HCT116 (cell line): ENCODE results near the gene RIMS1. TPM values are rescaled to one million over a fixed set of nuclear protein-coding genes. Genes with fewer than 3 reads are reported as not detected.

ENCODE experiments used
- ATAC-seq: fragments of 200-7000 bp; cut with Tn5 transposase; 2 replicates; pipeline ENCODE4 v1.9.1; 2020; ENCODE audit warnings: mild to moderate bottlenecking, moderate library complexity
- BruUV-seq: library from RNA; stranded (reverse); fragments of 400-500 nt; replicated peaks from 2 replicates; lab custom pipeline; 2021; lab: Mats Ljungman, UMichigan
- CTCF ChIA-PET: fragments of 300-600 bp; sonication (Branson Sonifier 250); formaldehyde crosslinking; loops from one replicate; lab custom pipeline; 2021; ENCODE audit warnings: antibody characterized with exemption; lab: Charles Lee
- POLR2A ChIA-PET: fragments of 300-600, 350-600 bp; sonication (Branson Sonifier 250); formaldehyde crosslinking; loops from one replicate; lab custom pipeline; 2021; ENCODE audit warnings: antibody characterized with exemption; lab: Charles Lee
- RAD21 ChIA-PET, 2 experiments: fragments of 300-600 bp; sonication (Branson Sonifier 250); formaldehyde crosslinking; loops; one replicate each; lab custom pipeline; 2023; ENCODE audit warnings: low total read pairs in 2 of 2; ENCODE audit not compliant: uncharacterized antibody in 2 of 2, unreplicated experiment in 2 of 2, low non-redundant PET in 1 of 2; lab: Charles Lee
- DNase-seq: peaks from one replicate; pipeline ENCODE4 v3.0.0-alpha.2; 2010; ENCODE audit warnings: low read depth, low spot score
- H2AFZ ChIP-seq: fragments of 200-600 bp; shearing (Covaris generic), sonication (generic); 2 replicates; pipeline ENCODE4 v1.6.1; 2017; ENCODE audit warnings: low read depth, mixed run types, mixed read lengths, antibody characterized with exemption, low read length; ENCODE audit not compliant: poor library complexity, severe bottlenecking
- H3K27ac ChIP-seq: 2 replicates; pipeline ENCODE4 v1.5.1; 2012; ENCODE audit warnings: low read depth, low read length
- H3K27me3 ChIP-seq: fragments of 200-600 bp; sonication (generic); 2 replicates; pipeline ENCODE4 v1.6.1; 2016; ENCODE audit warnings: mixed run types, low read length, mixed read lengths; ENCODE audit not compliant: insufficient read depth
- H3K36me3 ChIP-seq, 2 experiments: fragments of 200-500 bp in 1 of 2; fragments of 200-600 bp in 1 of 2; sonication (Bioruptor generic) in 1 of 2; sonication (generic) in 1 of 2; 2 replicates each; pipeline versions ENCODE4 v1.5.1 to v1.6.1; 2014 to 2016; ENCODE audit warnings: low read length in 2 of 2, inconsistent platforms in 1 of 2, mixed read lengths in 1 of 2, mixed run types in 1 of 2; ENCODE audit not compliant: insufficient read depth in 2 of 2, control insufficient read depth in 1 of 2
- H3K4me1 ChIP-seq, 2 experiments: fragments of 200-600 bp in 1 of 2; sonication (generic) in 1 of 2; 2 replicates each; pipeline versions ENCODE4 v1.5.1 to v1.6.1; 2012 to 2017; ENCODE audit warnings: low read length in 2 of 2, inconsistent platforms in 1 of 2, mild to moderate bottlenecking in 1 of 2, mixed read lengths in 1 of 2, mixed run types in 1 of 2, moderate library complexity in 1 of 2; ENCODE audit not compliant: insufficient read depth in 2 of 2, control insufficient read depth in 1 of 2
- H3K4me2 ChIP-seq: fragments of 200-600 bp; sonication (generic); 2 replicates; pipeline ENCODE4 v1.6.1; 2017; ENCODE audit warnings: mixed run types, low read length, mixed read lengths
- H3K4me3 ChIP-seq, 2 experiments: fragments of 200-600 bp in 1 of 2; sonication (generic) in 1 of 2; replicated peaks in 1 of 2; 2 replicates each; pipeline ENCODE4 v1.5.1; 2011 to 2016; ENCODE audit warnings: low read length in 2 of 2, control low read depth in 1 of 2, low read depth in 1 of 2, mild to moderate bottlenecking in 1 of 2, mixed read lengths in 1 of 2, mixed run types in 1 of 2
- H3K79me2 ChIP-seq: fragments of 200-600 bp; sonication (generic); 2 replicates; pipeline ENCODE4 v1.6.1; 2017; ENCODE audit warnings: mild to moderate bottlenecking, mixed run types, low read length, moderate library complexity, mixed read lengths; ENCODE audit not compliant: insufficient read depth
- H3K9ac ChIP-seq: fragments of 200-600 bp; sonication (generic); 2 replicates; pipeline ENCODE4 v1.6.1; 2016; ENCODE audit warnings: low read length, mixed read lengths
- H3K9me2 ChIP-seq: fragments of 200-600 bp; sonication (generic), shearing (Covaris generic); 2 replicates; pipeline ENCODE4 v1.6.1; 2017; ENCODE audit warnings: mixed run types, mild to moderate bottlenecking, moderate library complexity; ENCODE audit not compliant: insufficient read depth
- H3K9me3 ChIP-seq, 2 experiments: fragments of 200-500 bp in 1 of 2; fragments of 200-600 bp in 1 of 2; sonication (Bioruptor generic) in 1 of 2; sonication (generic) in 1 of 2; 2 replicates each; pipeline ENCODE4 v1.6.1; 2014 to 2017; ENCODE audit warnings: low read length in 2 of 2, mixed read lengths in 2 of 2, inconsistent platforms in 1 of 2, low read depth in 1 of 2, mild to moderate bottlenecking in 1 of 2, mixed run types in 1 of 2, moderate library complexity in 1 of 2; ENCODE audit not compliant: control insufficient read depth in 1 of 2, insufficient read depth in 1 of 2
- H4K20me1 ChIP-seq: fragments of 200-600 bp; sonication (generic), shearing (Covaris generic); 2 replicates; pipeline ENCODE4 v1.6.1; 2017; ENCODE audit warnings: mixed run types, mild to moderate bottlenecking, moderate library complexity; ENCODE audit not compliant: insufficient read depth
- CBX3 ChIP-seq: IDR thresholded peaks from 2 replicates; pipeline ENCODE4 v1.6.1; 2012; ENCODE audit warnings: low read depth
- CEBPB ChIP-seq: IDR thresholded peaks from 2 replicates; pipeline ENCODE4 v1.6.1; 2012; ENCODE audit warnings: low read depth
- EGR1 ChIP-seq: IDR thresholded peaks from 2 replicates; pipeline ENCODE4 v1.6.1; 2012; ENCODE audit warnings: low read depth
- EZH2 ChIP-seq: fragments of 200-600 bp; sonication (generic); IDR thresholded peaks from 2 replicates; pipeline ENCODE4 v1.6.1; 2017; ENCODE audit warnings: antibody characterized with exemption, mixed run types
- EZH2phosphoT487 ChIP-seq: fragments of 200-600 bp; IDR thresholded peaks from 2 replicates; pipeline ENCODE4 v1.6.1; 2018; ENCODE audit warnings: antibody characterized with exemption, borderline replicate concordance
- FOSL1 ChIP-seq: IDR thresholded peaks from 2 replicates; pipeline ENCODE4 v1.6.1; 2012; ENCODE audit warnings: low read depth
- JUND ChIP-seq: IDR thresholded peaks from 2 replicates; pipeline ENCODE4 v1.6.1; 2012
- MAX ChIP-seq: IDR thresholded peaks from 2 replicates; pipeline ENCODE4 v1.6.1; 2012
- POLR2A ChIP-seq: IDR thresholded peaks from 2 replicates; pipeline ENCODE4 v1.7.0; 2011; ENCODE audit warnings: borderline replicate concordance; ENCODE audit not compliant: insufficient read depth, insufficient read length; ENCODE audit errors: extremely low read depth
- POLR2AphosphoS5 ChIP-seq: IDR thresholded peaks from 2 replicates; pipeline ENCODE4 v1.6.1; 2011; ENCODE audit warnings: mild to moderate bottlenecking, low read depth, low read length, moderate library complexity
- RAD21 ChIP-seq: IDR thresholded peaks from 2 replicates; pipeline ENCODE4 v1.6.1; 2012; ENCODE audit warnings: low read depth, mild to moderate bottlenecking
- REST ChIP-seq: IDR thresholded peaks from 2 replicates; pipeline ENCODE4 v1.6.1; 2012; ENCODE audit warnings: low read depth
- SIN3A ChIP-seq: IDR thresholded peaks from 2 replicates; pipeline ENCODE4 v1.6.1; 2012; ENCODE audit warnings: low read depth
- SP1 ChIP-seq: IDR thresholded peaks from 2 replicates; pipeline ENCODE4 v1.6.1; 2012; ENCODE audit warnings: low read depth
- TCF7L2 ChIP-seq: IDR thresholded peaks from 2 replicates; pipeline ENCODE4 v1.7.0; 2011; ENCODE audit warnings: borderline replicate concordance, inconsistent platforms; ENCODE audit not compliant: insufficient read depth, insufficient read length; ENCODE audit errors: extremely low read depth
- YY1 ChIP-seq: IDR thresholded peaks from 2 replicates; pipeline ENCODE4 v1.6.1; 2011; ENCODE audit warnings: low read length, low read depth, moderate library complexity, mild to moderate bottlenecking; ENCODE audit not compliant: insufficient replicate concordance; ENCODE audit errors: extremely low read depth
- ZFX ChIP-seq: fragments of 450-650 bp; IDR thresholded peaks from 2 replicates; pipeline ENCODE4 v1.6.1; 2017
- ZNF274 ChIP-seq: fragments of 200-500 bp; sonication (Bioruptor generic); IDR thresholded peaks from 2 replicates; pipeline ENCODE4 v1.6.1; 2014; ENCODE audit warnings: mild to moderate bottlenecking, low read depth, low read length, inconsistent platforms
- intact Hi-C: fragments of 100-400 bp; cut with micrococcal nuclease; formaldehyde crosslinking; loops from 2 replicates; pipeline ENCODE4 v1.10.0; 2022
- total RNA-seq: library from RNA; stranded (reverse); gene quantifications from one replicate; pipeline ENCODE4 v1.2.1, GENCODE V29; 2021; ENCODE audit not compliant: unreplicated experiment
- TF ChIP-seq, protein P1 (sequence below): IDR thresholded peaks from 2 replicates; pipeline ENCODE4 v1.6.1; 2011; ENCODE audit warnings: mild to moderate bottlenecking, low read length, moderate library complexity; ENCODE audit not compliant: insufficient replicate concordance; ENCODE audit errors: extremely low read depth
- TF ChIP-seq, protein P2 (sequence below), 3 experiments: fragments of 200-600 bp in 1 of 3; sonication (generic) in 1 of 3; IDR thresholded peaks in 2 of 3; conservative IDR thresholded peaks in 1 of 3; 2 replicates each; pipeline ENCODE4 v1.5.1; 2012 to 2017; ENCODE audit warnings: low read depth in 2 of 3, low read length in 2 of 3, antibody characterized with exemption in 1 of 3, borderline replicate concordance in 1 of 3, control low read depth in 1 of 3, mild to moderate bottlenecking in 1 of 3, mixed read lengths in 1 of 3, mixed run types in 1 of 3, moderate library complexity in 1 of 3; ENCODE audit not compliant: insufficient read depth in 1 of 3

Gene RIMS1
- total RNA-seq, 1 experiment from 2014 or later, result not detected

- H4K20me1 ChIP-seq, result no peaks in the 10 kb centered on the region
- DNase-seq (no peak), ATAC-seq (no peak)
- no TSS peak for BruUV-seq
- intact Hi-C loops, result no loop called here
- H2AFZ ChIP-seq, result no peak overlapping the region
- TF ChIP-seq SIN3A, result no peak
- no peak for TF ChIP-seq REST
- TF ChIP-seq ZFX, result no peak
- no peak for TF ChIP-seq SP1
- no peak for TF ChIP-seq EZH2
- no peak for TF ChIP-seq YY1
- no peak for TF ChIP-seq POLR2AphosphoS5
- no peak for TF ChIP-seq POLR2A
- no peak for TF ChIP-seq ZNF274
- no peak for TF ChIP-seq CBX3
- TF ChIP-seq EGR1, result no peak
- TF ChIP-seq RAD21, result no peak
- TF ChIP-seq FOSL1, result no peak
- TF ChIP-seq, protein P1, sequence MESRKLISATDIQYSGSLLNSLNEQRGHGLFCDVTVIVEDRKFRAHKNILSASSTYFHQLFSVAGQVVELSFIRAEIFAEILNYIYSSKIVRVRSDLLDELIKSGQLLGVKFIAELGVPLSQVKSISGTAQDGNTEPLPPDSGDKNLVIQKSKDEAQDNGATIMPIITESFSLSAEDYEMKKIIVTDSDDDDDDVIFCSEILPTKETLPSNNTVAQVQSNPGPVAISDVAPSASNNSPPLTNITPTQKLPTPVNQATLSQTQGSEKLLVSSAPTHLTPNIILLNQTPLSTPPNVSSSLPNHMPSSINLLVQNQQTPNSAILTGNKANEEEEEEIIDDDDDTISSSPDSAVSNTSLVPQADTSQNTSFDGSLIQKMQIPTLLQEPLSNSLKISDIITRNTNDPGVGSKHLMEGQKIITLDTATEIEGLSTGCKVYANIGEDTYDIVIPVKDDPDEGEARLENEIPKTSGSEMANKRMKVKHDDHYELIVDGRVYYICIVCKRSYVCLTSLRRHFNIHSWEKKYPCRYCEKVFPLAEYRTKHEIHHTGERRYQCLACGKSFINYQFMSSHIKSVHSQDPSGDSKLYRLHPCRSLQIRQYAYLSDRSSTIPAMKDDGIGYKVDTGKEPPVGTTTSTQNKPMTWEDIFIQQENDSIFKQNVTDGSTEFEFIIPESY, result no peak
- TF ChIP-seq, protein P2, sequence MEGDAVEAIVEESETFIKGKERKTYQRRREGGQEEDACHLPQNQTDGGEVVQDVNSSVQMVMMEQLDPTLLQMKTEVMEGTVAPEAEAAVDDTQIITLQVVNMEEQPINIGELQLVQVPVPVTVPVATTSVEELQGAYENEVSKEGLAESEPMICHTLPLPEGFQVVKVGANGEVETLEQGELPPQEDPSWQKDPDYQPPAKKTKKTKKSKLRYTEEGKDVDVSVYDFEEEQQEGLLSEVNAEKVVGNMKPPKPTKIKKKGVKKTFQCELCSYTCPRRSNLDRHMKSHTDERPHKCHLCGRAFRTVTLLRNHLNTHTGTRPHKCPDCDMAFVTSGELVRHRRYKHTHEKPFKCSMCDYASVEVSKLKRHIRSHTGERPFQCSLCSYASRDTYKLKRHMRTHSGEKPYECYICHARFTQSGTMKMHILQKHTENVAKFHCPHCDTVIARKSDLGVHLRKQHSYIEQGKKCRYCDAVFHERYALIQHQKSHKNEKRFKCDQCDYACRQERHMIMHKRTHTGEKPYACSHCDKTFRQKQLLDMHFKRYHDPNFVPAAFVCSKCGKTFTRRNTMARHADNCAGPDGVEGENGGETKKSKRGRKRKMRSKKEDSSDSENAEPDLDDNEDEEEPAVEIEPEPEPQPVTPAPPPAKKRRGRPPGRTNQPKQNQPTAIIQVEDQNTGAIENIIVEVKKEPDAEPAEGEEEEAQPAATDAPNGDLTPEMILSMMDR (IDR thresholded peaks at IDR 0.05 in 2 of 3, conservative IDR thresholded peaks at IDR 0.05 in 1 of 3; ENCODE audit: borderline replicate concordance in 1 of 3, insufficient read depth in 1 of 3, low read depth in 2 of 3, low read length in 2 of 3), result no peak
- no peak for TF ChIP-seq MAX
- TF ChIP-seq CEBPB, result no peak
- TF ChIP-seq EZH2phosphoT487, result no peak
- no peak for TF ChIP-seq JUND
- TF ChIP-seq TCF7L2, result no peak
- TF ChIP-seq, all 23 proteins: peak for 0
- Histone ChIP-seq H3K79me2 (no peaks in the 10 kb centered on the region), H3K4me1 (no peaks in the 10 kb centered on the region), H3K9me3 (no peaks in the 10 kb centered on the region), H3K27ac (no peak overlapping the region), H3K4me2 (no peak overlapping the region), H3K27me3 (no peaks in the 10 kb centered on the region; the same call in 1 of the 2 replicates), H3K9me2 (no peaks in the 10 kb centered on the region), H3K36me3 (no peaks in the 10 kb centered on the region), H3K4me3 (no peak overlapping the region), H3K9ac (no peak overlapping the region)
- ChIA-PET RAD21 (no interaction called here), CTCF (no interaction called here), POLR2A (no interaction called here)
These were observed 494.7 kb downstream of the RIMS1 start for GRCh38 chr6:72381076-72381475.
